K562 (cell line): Measurements from ENCODE around the gene RAPGEFL1. TPM values are rescaled to one million over a fixed set of nuclear protein-coding genes. Genes with fewer than 3 reads are reported as not detected.
A peak's percentile ranks its signal among the peaks of the same experiment; 100 is the strongest.

ENCODE experiments used
- ATAC-seq: fragments of 200-7000 bp; cut with Tn5 transposase; 3 replicates; pipeline ENCODE4 v1.9.1; 2020; ENCODE audit warnings: moderate library complexity
- BruUV-seq: library from RNA; stranded (reverse); fragments of 400-500 nt; replicated peaks from 2 replicates; lab custom pipeline; 2021; lab: Mats Ljungman, UMichigan
- CTCF ChIA-PET: fragments of 300-600 bp; formaldehyde crosslinking; extraction: SDS; loops from one replicate; lab custom pipeline; 2021; ENCODE audit warnings: low intra/inter-chr PET ratio; lab: Yijun Ruan, JAX
- POLR2A ChIA-PET: fragments of 300-600, 350-650 bp; sonication (Branson Sonifier 250); formaldehyde crosslinking; extraction: SDS; loops from one replicate; lab custom pipeline; 2021; ENCODE audit warnings: antibody characterized with exemption, inconsistent platforms; lab: Yijun Ruan, JAX
- DNase-seq, 4 experiments: peaks; one replicate each; pipeline versions ENCODE4 v3.0.0 to v3.0.0-alpha.2; 2011 to 2018; ENCODE audit warnings: low spot score in 3 of 4, mixed read lengths in 3 of 4; ENCODE audit errors: extremely low read depth in 1 of 4
- FAIRE-seq: peaks from 2 replicates; lab custom pipeline; 2011; peaks lifted over from hg19 to GRCh38; lab: Jason Lieb, UNC
- H2AFZ ChIP-seq: 2 replicates; pipeline ENCODE4 v1.6.0; 2011; ENCODE audit warnings: low read depth, low read length, control low read depth, inconsistent platforms
- H3K27ac ChIP-seq: fragments of 200-600 bp; 3 replicates; pipeline ENCODE4 v1.8.0; 2011; ENCODE audit warnings: low read depth, mild to moderate bottlenecking, control low read depth, inconsistent platforms, low read length, moderate library complexity, mixed read lengths; ENCODE audit errors: extremely low read depth
- H3K27me3 ChIP-seq, 2 experiments: fragments of 300-600 bp in 1 of 2; 2 replicates in 1 of 2; 3 replicates in 1 of 2; pipeline versions ENCODE4 v1.6.0 to v1.8.0; 2011; ENCODE audit warnings: inconsistent platforms in 2 of 2, low read length in 2 of 2, mild to moderate bottlenecking in 1 of 2, mixed read lengths in 1 of 2, moderate library complexity in 1 of 2; ENCODE audit not compliant: control insufficient read depth in 2 of 2, insufficient read depth in 2 of 2
- H3K36me3 ChIP-seq: fragments of 300-600 bp; 3 replicates; pipeline ENCODE4 v1.8.0; 2011; ENCODE audit warnings: mild to moderate bottlenecking, low read length, inconsistent platforms; ENCODE audit not compliant: control insufficient read depth, insufficient read depth
- H3K4me1 ChIP-seq, 2 experiments: fragments of 200-600 bp in 1 of 2; replicated peaks in 1 of 2; 2 replicates in 1 of 2; 3 replicates in 1 of 2; pipeline versions ENCODE4 v1.5.1 to v1.8.0; 2011; ENCODE audit warnings: inconsistent platforms in 2 of 2, low read length in 2 of 2, mild to moderate bottlenecking in 1 of 2, mixed read lengths in 1 of 2, moderate library complexity in 1 of 2; ENCODE audit not compliant: control insufficient read depth in 2 of 2, insufficient read depth in 2 of 2
- H3K4me2 ChIP-seq: 2 replicates; pipeline ENCODE4 v1.6.1; 2011; ENCODE audit warnings: low read length, control low read depth, inconsistent platforms, mixed read lengths; ENCODE audit not compliant: insufficient read depth
- H3K4me3 ChIP-seq: fragments of 200-600 bp; sonication (generic), shearing (Covaris generic); 2 replicates; pipeline ENCODE4 v1.5.1; 2016; ENCODE audit warnings: control low read depth, inconsistent platforms
- H3K79me2 ChIP-seq: fragments of 200-600 bp; 3 replicates; pipeline ENCODE4 v1.8.0; 2011; ENCODE audit warnings: low read length, inconsistent platforms; ENCODE audit not compliant: control insufficient read depth, insufficient read depth
- H3K9ac ChIP-seq, 2 experiments: 2 replicates each; pipeline versions ENCODE4 v1.6.0 to v1.6.1; 2011; ENCODE audit warnings: low read depth in 2 of 2, low read length in 2 of 2, control low read depth in 1 of 2, inconsistent platforms in 1 of 2, mild to moderate bottlenecking in 1 of 2, mixed read lengths in 1 of 2; ENCODE audit not compliant: insufficient read depth in 1 of 2
- H3K9me1 ChIP-seq: one replicate; pipeline ENCODE4 v1.6.0; 2011; ENCODE audit warnings: inconsistent platforms, mild to moderate bottlenecking, low read length, moderate library complexity; ENCODE audit not compliant: control insufficient read depth, insufficient read depth
- H3K9me3 ChIP-seq: replicated peaks from 2 replicates; pipeline ENCODE4 v1.5.1; 2011; ENCODE audit warnings: low read depth, low read length, inconsistent platforms; ENCODE audit not compliant: control insufficient read depth, insufficient read depth
- H4K20me1 ChIP-seq: replicated peaks from 2 replicates; pipeline ENCODE4 v1.6.1; 2011; ENCODE audit warnings: low read length, inconsistent platforms, mixed read lengths; ENCODE audit not compliant: control insufficient read depth, insufficient read depth
- NCOA6 ChIP-seq: fragments of 450-650 bp; IDR thresholded peaks from 2 replicates; pipeline ENCODE4 v1.6.1; 2017; ENCODE audit warnings: mild to moderate bottlenecking
- RBM25 ChIP-seq: fragments of 200-400 bp; formaldehyde crosslinking; IDR thresholded peaks from 2 replicates; pipeline ENCODE4 v1.6.1; 2018; ENCODE audit warnings: low read length, low read depth, moderate library complexity; ENCODE audit not compliant: severe bottlenecking
- YBX1 ChIP-seq: fragments of 450-650 bp; IDR thresholded peaks from 2 replicates; pipeline ENCODE4 v1.7.1; 2016; ENCODE audit warnings: mild to moderate bottlenecking
- ZNF133 ChIP-seq: fragments of 250-450 bp; sonication (Bioruptor Pico); IDR thresholded peaks from 2 replicates; pipeline ENCODE4 v1.4.0; 2020; ENCODE audit warnings: mild to moderate bottlenecking
- ZNF23 ChIP-seq: fragments of 250-450 bp; sonication (Bioruptor Pico); IDR thresholded peaks from 2 replicates; pipeline ENCODE4 v1.4.0; 2020; ENCODE audit warnings: mild to moderate bottlenecking
- ZNF445 ChIP-seq: fragments of 250-450 bp; sonication (Bioruptor Pico); IDR thresholded peaks from 2 replicates; pipeline ENCODE4 v1.4.0; 2020; ENCODE audit warnings: low read depth, mild to moderate bottlenecking, moderate library complexity
- WGBS: fragments of 100-300 bp; shearing (Covaris generic); methylation state at CpG from one replicate; pipeline ENCODE4 v1.1.6; 2016; ENCODE audit warnings: low coverage, mixed read lengths; ENCODE audit not compliant: insufficient coverage; ENCODE audit errors: missing lambda C conversion rate; 5-methylcytosine and 5-hydroxymethylcytosine counted together
- in situ Hi-C: fragments of 300-500 bp; cut with MboI; formaldehyde crosslinking; loops from 4 replicates; pipeline ENCODE4 v1.15.0; 2018; ENCODE audit warnings: inconsistent platforms, mixed read lengths
- intact Hi-C: fragments of 100-400 bp; cut with micrococcal nuclease; formaldehyde crosslinking; loops from 2 replicates; pipeline ENCODE4 v1.14.2; 2022
- polyA plus RNA-seq, 8 experiments: library from polyadenylated mRNA; depleted of rRNA in 4 of 8; stranded (reverse) in 5 of 8; unstranded in 3 of 8; fragments of >200 nt; fragmentation: Nextera tagmentation in 2 of 8; fragmentation: Illumina TruSeq in 1 of 8; extraction: Ambion mirVana in 2 of 8; extraction: Trizol in 1 of 8; gene quantifications; 2 replicates each; pipeline versions ENCODE4 v1.2.1 to v1.2.3, GENCODE V29; 2011 to 2014; ENCODE audit warnings: inconsistent platforms in 1 of 8, missing spikeins in 1 of 8
- total RNA-seq, 7 experiments: library from RNA; depleted of rRNA in 6 of 7; stranded (reverse); fragments of >200 nt in 6 of 7; fragmentation: Illumina TruSeq in 2 of 7; extraction: Trizol in 2 of 7; gene quantifications; 2 replicates each; pipeline versions ENCODE4 v1.2.1 to v1.2.3, GENCODE V29; 2011 to 2021; ENCODE audit warnings: low replicate concordance in 1 of 7
- TF ChIP-seq, protein P1 (sequence below): fragments of 450-650 bp; IDR thresholded peaks from 2 replicates; pipeline ENCODE4 v1.6.1; 2014; ENCODE audit warnings: low read depth, mild to moderate bottlenecking, moderate library complexity, borderline replicate concordance
- TF ChIP-seq, protein P2 (sequence below): IDR thresholded peaks from 2 replicates; pipeline ENCODE4 v1.6.1; 2011; ENCODE audit warnings: borderline replicate concordance, low read depth, mild to moderate bottlenecking, moderate library complexity, low read length; ENCODE audit not compliant: insufficient read depth, poor library complexity, severe bottlenecking
- TF ChIP-seq, protein P3 (sequence below): sonication (generic); formaldehyde crosslinking; IDR thresholded peaks from 2 replicates; pipeline ENCODE4 v1.4.0; 2020; ENCODE audit warnings: mild to moderate bottlenecking, missing genetic modification reagents

The RAPGEFL1 gene
- total and polyA plus RNA-seq, 9 of the 15 experiments (the other 6 are each of a cell fraction or from before 2014, with no cell fraction given), result 0.18 to 4.1 (median 2.1) TPM

DNA sequence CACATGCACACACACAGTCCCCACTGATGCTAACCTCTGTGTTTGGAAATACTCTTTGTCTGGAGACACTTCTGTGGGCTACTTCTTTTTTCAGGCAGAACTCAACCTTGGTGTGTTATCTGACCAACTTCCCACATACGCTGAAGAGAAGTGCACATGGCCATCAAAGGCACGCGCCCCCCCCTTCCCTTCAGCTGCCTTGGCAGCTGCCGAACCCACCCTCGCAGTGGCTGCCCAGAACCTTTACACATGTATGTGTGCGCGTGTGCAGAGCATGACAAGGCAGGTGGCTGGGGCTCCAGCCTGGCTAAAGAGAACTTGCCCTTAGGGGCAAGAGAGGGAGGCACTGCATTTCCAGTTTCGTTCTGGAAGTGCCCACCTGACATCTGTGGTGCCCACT is 3.9 kb downstream of the RAPGEFL1 start:
- in situ Hi-C loops, result no loop called here

DNA sequence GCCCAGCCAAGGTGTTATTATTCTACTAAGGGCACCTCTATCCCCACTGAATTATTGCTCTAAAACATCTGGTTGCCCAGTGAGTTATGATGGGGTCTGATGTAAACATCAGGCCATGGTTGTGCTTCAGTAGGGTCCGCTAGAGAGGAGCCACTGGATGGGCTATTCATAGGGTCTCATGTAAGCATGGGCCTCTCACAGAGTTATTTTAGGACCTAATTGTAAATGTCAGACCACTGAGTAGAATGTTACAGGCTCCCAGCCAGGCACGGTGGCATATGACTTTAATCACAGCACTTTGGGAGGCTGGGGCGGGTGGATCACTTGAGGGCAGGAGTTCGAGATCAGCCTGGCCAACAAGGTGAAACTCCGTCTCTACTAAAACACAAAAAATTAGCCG is 5.3 kb downstream of the RAPGEFL1 start:
- DNase-seq, result no peak
- TF ChIP-seq ZNF445 (CRISPR knock-in tag), result no peak
- TF ChIP-seq ZNF133 (CRISPR knock-in tag), result no peak
- no peak for TF ChIP-seq NCOA6
- no peak for TF ChIP-seq YBX1
- TF ChIP-seq RBM25, result no peak
- TF ChIP-seq, protein P1, sequence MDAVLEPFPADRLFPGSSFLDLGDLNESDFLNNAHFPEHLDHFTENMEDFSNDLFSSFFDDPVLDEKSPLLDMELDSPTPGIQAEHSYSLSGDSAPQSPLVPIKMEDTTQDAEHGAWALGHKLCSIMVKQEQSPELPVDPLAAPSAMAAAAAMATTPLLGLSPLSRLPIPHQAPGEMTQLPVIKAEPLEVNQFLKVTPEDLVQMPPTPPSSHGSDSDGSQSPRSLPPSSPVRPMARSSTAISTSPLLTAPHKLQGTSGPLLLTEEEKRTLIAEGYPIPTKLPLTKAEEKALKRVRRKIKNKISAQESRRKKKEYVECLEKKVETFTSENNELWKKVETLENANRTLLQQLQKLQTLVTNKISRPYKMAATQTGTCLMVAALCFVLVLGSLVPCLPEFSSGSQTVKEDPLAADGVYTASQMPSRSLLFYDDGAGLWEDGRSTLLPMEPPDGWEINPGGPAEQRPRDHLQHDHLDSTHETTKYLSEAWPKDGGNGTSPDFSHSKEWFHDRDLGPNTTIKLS, result no peak
- TF ChIP-seq, protein P2, sequence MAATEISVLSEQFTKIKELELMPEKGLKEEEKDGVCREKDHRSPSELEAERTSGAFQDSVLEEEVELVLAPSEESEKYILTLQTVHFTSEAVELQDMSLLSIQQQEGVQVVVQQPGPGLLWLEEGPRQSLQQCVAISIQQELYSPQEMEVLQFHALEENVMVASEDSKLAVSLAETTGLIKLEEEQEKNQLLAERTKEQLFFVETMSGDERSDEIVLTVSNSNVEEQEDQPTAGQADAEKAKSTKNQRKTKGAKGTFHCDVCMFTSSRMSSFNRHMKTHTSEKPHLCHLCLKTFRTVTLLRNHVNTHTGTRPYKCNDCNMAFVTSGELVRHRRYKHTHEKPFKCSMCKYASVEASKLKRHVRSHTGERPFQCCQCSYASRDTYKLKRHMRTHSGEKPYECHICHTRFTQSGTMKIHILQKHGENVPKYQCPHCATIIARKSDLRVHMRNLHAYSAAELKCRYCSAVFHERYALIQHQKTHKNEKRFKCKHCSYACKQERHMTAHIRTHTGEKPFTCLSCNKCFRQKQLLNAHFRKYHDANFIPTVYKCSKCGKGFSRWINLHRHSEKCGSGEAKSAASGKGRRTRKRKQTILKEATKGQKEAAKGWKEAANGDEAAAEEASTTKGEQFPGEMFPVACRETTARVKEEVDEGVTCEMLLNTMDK, result no peak

More for the DNA sequence above, 3.9 kb downstream of the RAPGEFL1 start:
- Histone ChIP-seq H3K4me2 (no peak overlapping the region), H3K9me3 (no peaks in the 10 kb centered on the region), H3K79me2 (no peaks in the 10 kb centered on the region), H4K20me1 (no peaks in the 10 kb centered on the region), H3K27ac (no peak overlapping the region), H2AFZ (no peak overlapping the region), H3K4me3 (no peak overlapping the region), H3K4me1 (peaks cover 10 to 28% of the 10 kb centered on the region in 2 experiments; a peak in 4 of 5 replicates), H3K9me1 (peaks cover 3% of the 10 kb centered on the region), H3K36me3 (peaks cover 9% of the 10 kb centered on the region; the same call in 2 of the 3 replicates), H3K27me3 (no peaks in the 10 kb centered on the region), H3K9ac (0 out of 4 replicates have a peak overlapping the region, but pooled peaks of 1 of the 2 experiments have one; percentile 17)
- TF ChIP-seq, protein P3, sequence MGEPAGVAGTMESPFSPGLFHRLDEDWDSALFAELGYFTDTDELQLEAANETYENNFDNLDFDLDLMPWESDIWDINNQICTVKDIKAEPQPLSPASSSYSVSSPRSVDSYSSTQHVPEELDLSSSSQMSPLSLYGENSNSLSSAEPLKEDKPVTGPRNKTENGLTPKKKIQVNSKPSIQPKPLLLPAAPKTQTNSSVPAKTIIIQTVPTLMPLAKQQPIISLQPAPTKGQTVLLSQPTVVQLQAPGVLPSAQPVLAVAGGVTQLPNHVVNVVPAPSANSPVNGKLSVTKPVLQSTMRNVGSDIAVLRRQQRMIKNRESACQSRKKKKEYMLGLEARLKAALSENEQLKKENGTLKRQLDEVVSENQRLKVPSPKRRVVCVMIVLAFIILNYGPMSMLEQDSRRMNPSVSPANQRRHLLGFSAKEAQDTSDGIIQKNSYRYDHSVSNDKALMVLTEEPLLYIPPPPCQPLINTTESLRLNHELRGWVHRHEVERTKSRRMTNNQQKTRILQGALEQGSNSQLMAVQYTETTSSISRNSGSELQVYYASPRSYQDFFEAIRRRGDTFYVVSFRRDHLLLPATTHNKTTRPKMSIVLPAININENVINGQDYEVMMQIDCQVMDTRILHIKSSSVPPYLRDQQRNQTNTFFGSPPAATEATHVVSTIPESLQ (CRISPR knock-in tag), result no peak
- TF ChIP-seq ZNF23, result no peak
- DNase-seq (no peak), FAIRE-seq (no peak), ATAC-seq (no peak)
- WGBS, result 63% methylated on average over 8 of the region's 8 CpGs
- ChIA-PET CTCF (no interaction called here), POLR2A (interaction anchor here (1.6 kb wide), 1 partner anchor 10 kb away, joined by 7 read pairs; no protein-coding TSS in a partner anchor)
- intact Hi-C loops, result no loop called here
- no TSS peak for BruUV-seq

More for the DNA sequence above, 5.3 kb downstream of the RAPGEFL1 start:
- Histone ChIP-seq H3K27me3 (no peaks in the 10 kb centered on the region), H3K9me3 (no peaks in the 10 kb centered on the region), H3K9ac (no peak overlapping the region), H2AFZ (no peak overlapping the region), H3K4me1 (peaks cover 0 to 18% of the 10 kb centered on the region in 2 experiments; a peak in 3 of 5 replicates), H4K20me1 (no peaks in the 10 kb centered on the region), H3K4me2 (no peak overlapping the region), H3K4me3 (no peak overlapping the region), H3K36me3 (no peaks in the 10 kb centered on the region), H3K9me1 (no peaks in the 10 kb centered on the region), H3K79me2 (no peaks in the 10 kb centered on the region), H3K27ac (no peak overlapping the region)
- POLR2A ChIA-PET, result interaction anchor here (0.6 to 0.7 kb wide), 2 partner anchors 12 to 155 kb away, joined by 3 to 5 read pairs; no protein-coding TSS in a partner anchor
- BruUV-seq, result no TSS peak
- 75% methylated on average over 5 of the region's 6 CpGs for WGBS
- FAIRE-seq (no peak), ATAC-seq (no peak)
- CTCF ChIA-PET, result no interaction called here
- in situ Hi-C loops (no loop called here), intact Hi-C loops (no loop called here)
